Measurements from ENCODE around the gene NAPA.
"Not testable (repeated sequence)": the region's sequence is repeated elsewhere in the genome, so short reads cannot be mapped to it uniquely, and the experiment has no call there.

Gene NAPA

GRCh38 chr19:47499371-47499770 lies 15.5 kb downstream of the NAPA start:
- DNase-seq: no peak

- no peak for DNase-seq
Measured at GRCh38 chr19:47498561-47498960, 16.3 kb downstream of the NAPA start.

GRCh38 chr19:47497821-47498520 lies 16.9 kb downstream of the NAPA start:
- no peak for DNase-seq

GRCh38 chr19:47497050-47497766 lies 17.7 kb downstream of the NAPA start:
- DNase-seq: no peak

GRCh38 chr19:47495478-47496372 lies 19.1 kb downstream of the NAPA start:
- DNase-seq: no peak

GRCh38 chr19:47494729-47495128 lies 20.1 kb downstream of the NAPA start:
- no peak for DNase-seq

- DNase-seq: no peak
Measured at GRCh38 chr19:47494211-47494547, 20.7 kb downstream of the NAPA start.

GRCh38 chr19:47493378-47494210 lies 21.3 kb downstream of the NAPA start:
- DNase-seq: no peak

- no peak for DNase-seq
Measured at GRCh38 chr19:47492571-47493377, 22.1 kb downstream of the NAPA start.

- DNase-seq: no peak
Measured at GRCh38 chr19:47492137-47492533, 22.7 kb downstream of the NAPA start.

- no peak for DNase-seq
Measured at GRCh38 chr19:47491358-47492136, 23.3 kb downstream of the NAPA start.

- DNase-seq: no peak
Measured at GRCh38 chr19:47490847-47491246, 24.0 kb downstream of the NAPA start.

GRCh38 chr19:47490031-47490430 lies 24.8 kb downstream of the NAPA start:
- no peak for DNase-seq

GRCh38 chr19:47489072-47489914 lies 25.6 kb downstream of the NAPA start:
- no peak for DNase-seq

- no peak for DNase-seq
Measured at GRCh38 chr19:47487551-47488515, 27.0 kb downstream of the NAPA start.

GRCh38 chr19:47486900-47487299 lies 28.0 kb downstream of the NAPA start:
- DNase-seq: no peak

- DNase-seq: not testable (repeated sequence)
Measured at GRCh38 chr19:47486220-47486619, 28.6 kb downstream of the NAPA start.

GRCh38 chr19:47485210-47485609 lies 29.7 kb downstream of the NAPA start:
- no peak for DNase-seq

Measured in NCI-H146 (cell line).